A673 (cell line): Measurements from ENCODE around the gene BLOC1S6. TPM values are rescaled to one million over a fixed set of nuclear protein-coding genes. Genes with fewer than 3 reads are reported as not detected.

Source experiments
- BruUV-seq: library from RNA; stranded (reverse); fragments of 400-500 nt; replicated peaks from 2 replicates; lab custom pipeline; 2021; lab: Mats Ljungman, UMichigan
- CTCF ChIA-PET: fragments of 300-600 bp; sonication (Branson Sonifier 250); formaldehyde crosslinking; loops from one replicate; lab custom pipeline; 2022; ENCODE audit warnings: antibody characterized with exemption; lab: Charles Lee
- POLR2A ChIA-PET: fragments of 300-600 bp; sonication (Branson Sonifier 250); formaldehyde crosslinking; loops from one replicate; lab custom pipeline; 2022; ENCODE audit warnings: antibody characterized with exemption; ENCODE audit not compliant: low non-redundant PET; lab: Charles Lee
- DNase-seq: peaks from one replicate; pipeline ENCODE4 v3.0.0-alpha.2; 2015; ENCODE audit warnings: low spot score
- H3K27ac ChIP-seq: fragments of 200-600 bp; sonication (generic); 2 replicates; pipeline ENCODE4 v1.5.1; 2016; ENCODE audit warnings: mixed run types, low read depth, mild to moderate bottlenecking, mixed read lengths, antibody characterized with exemption, low read length; ENCODE audit not compliant: poor library complexity, severe bottlenecking
- H3K27me3 ChIP-seq: fragments of 200-600 bp; sonication (generic); replicated peaks from 2 replicates; pipeline ENCODE4 v1.6.1; 2017; ENCODE audit warnings: mixed run types, low read depth, mild to moderate bottlenecking, mixed read lengths, antibody characterized with exemption, low read length; ENCODE audit not compliant: insufficient read depth, poor library complexity
- H3K36me3 ChIP-seq: fragments of 200-600 bp; sonication (generic); 2 replicates; pipeline ENCODE4 v1.6.1; 2016; ENCODE audit warnings: mixed run types, mild to moderate bottlenecking, mixed read lengths, antibody characterized with exemption, low read length; ENCODE audit not compliant: insufficient read depth, poor library complexity, severe bottlenecking
- H3K4me1 ChIP-seq: fragments of 200-600 bp; sonication (generic); 2 replicates; pipeline ENCODE4 v1.6.1; 2017; ENCODE audit warnings: mixed run types, mild to moderate bottlenecking, mixed read lengths, antibody characterized with exemption, low read length; ENCODE audit not compliant: insufficient read depth, poor library complexity, severe bottlenecking
- H3K4me3 ChIP-seq: fragments of 200-600 bp; sonication (generic); 2 replicates; pipeline ENCODE4 v1.5.1; 2016; ENCODE audit warnings: low read depth, mixed run types, mild to moderate bottlenecking, mixed read lengths, low read length; ENCODE audit not compliant: poor library complexity, severe bottlenecking
- H3K9me3 ChIP-seq: fragments of 200-600 bp; sonication (generic); 2 replicates; pipeline ENCODE4 v1.6.1; 2016; ENCODE audit warnings: mixed run types, low read depth, mild to moderate bottlenecking, mixed read lengths, antibody characterized with exemption, low read length; ENCODE audit not compliant: poor library complexity, severe bottlenecking
- EZH2 ChIP-seq: fragments of 200-600 bp; sonication (generic); IDR thresholded peaks from 2 replicates; pipeline ENCODE4 v1.6.1; 2017; ENCODE audit warnings: borderline replicate concordance, low read depth, mild to moderate bottlenecking, mixed read lengths, antibody characterized with exemption, low read length; ENCODE audit not compliant: poor library complexity, severe bottlenecking
- intact Hi-C: fragments of 100-400 bp; cut with micrococcal nuclease; formaldehyde crosslinking; loops from one replicate; pipeline ENCODE4 v1.10.0; 2022; ENCODE audit not compliant: unreplicated experiment
- total RNA-seq: library from RNA; stranded (reverse); gene quantifications from 2 replicates; pipeline ENCODE4 v1.2.3, GENCODE V29; 2021
- TF ChIP-seq, protein P1 (sequence below): fragments of 300-800, 200-600 bp; sonication (generic); conservative IDR thresholded peaks from 2 replicates; pipeline ENCODE4 v1.5.1; 2017; ENCODE audit warnings: low read depth, mild to moderate bottlenecking, antibody characterized with exemption, low read length, moderate library complexity, mixed read lengths

BLOC1S6 gene
- total RNA-seq, 1 experiment from 2014 or later, result 55.6 TPM

DNA sequence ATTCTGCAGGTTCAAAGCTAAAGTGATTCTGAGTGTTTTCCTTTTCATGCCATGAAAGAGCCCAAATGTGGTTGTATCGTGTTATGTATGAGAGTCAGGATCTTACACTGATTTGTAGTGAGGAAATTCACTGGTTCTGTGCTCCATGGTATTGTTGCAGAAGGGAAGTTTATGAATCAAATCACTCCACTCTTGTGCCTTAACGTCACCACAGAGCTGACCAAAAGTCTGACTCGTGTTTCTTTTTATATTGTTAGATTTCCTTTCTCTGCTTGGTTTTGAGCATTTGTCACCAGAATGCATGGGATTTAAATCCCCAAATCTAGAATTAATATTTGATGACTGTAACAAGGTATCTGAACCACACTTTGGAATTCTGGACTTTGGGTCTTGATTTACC is 35.5 kb upstream of the BLOC1S6 start:
- intact Hi-C loops, result no loop called here
- no peak overlapping the region for H3K4me3 ChIP-seq
- peaks cover 9% of the 10 kb centered on the region for H3K27me3 ChIP-seq
- no peak for TF ChIP-seq EZH2
- TF ChIP-seq, protein P1, sequence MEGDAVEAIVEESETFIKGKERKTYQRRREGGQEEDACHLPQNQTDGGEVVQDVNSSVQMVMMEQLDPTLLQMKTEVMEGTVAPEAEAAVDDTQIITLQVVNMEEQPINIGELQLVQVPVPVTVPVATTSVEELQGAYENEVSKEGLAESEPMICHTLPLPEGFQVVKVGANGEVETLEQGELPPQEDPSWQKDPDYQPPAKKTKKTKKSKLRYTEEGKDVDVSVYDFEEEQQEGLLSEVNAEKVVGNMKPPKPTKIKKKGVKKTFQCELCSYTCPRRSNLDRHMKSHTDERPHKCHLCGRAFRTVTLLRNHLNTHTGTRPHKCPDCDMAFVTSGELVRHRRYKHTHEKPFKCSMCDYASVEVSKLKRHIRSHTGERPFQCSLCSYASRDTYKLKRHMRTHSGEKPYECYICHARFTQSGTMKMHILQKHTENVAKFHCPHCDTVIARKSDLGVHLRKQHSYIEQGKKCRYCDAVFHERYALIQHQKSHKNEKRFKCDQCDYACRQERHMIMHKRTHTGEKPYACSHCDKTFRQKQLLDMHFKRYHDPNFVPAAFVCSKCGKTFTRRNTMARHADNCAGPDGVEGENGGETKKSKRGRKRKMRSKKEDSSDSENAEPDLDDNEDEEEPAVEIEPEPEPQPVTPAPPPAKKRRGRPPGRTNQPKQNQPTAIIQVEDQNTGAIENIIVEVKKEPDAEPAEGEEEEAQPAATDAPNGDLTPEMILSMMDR, result no peak
- ChIA-PET POLR2A (no interaction called here), CTCF (no interaction called here)
- no peaks in the 10 kb centered on the region for H3K4me1 ChIP-seq
- no peak for DNase-seq
- no peaks in the 10 kb centered on the region for H3K36me3 ChIP-seq
- no TSS peak for BruUV-seq
- H3K27ac ChIP-seq, result no peak overlapping the region
- H3K9me3 ChIP-seq, result no peaks in the 10 kb centered on the region

DNA sequence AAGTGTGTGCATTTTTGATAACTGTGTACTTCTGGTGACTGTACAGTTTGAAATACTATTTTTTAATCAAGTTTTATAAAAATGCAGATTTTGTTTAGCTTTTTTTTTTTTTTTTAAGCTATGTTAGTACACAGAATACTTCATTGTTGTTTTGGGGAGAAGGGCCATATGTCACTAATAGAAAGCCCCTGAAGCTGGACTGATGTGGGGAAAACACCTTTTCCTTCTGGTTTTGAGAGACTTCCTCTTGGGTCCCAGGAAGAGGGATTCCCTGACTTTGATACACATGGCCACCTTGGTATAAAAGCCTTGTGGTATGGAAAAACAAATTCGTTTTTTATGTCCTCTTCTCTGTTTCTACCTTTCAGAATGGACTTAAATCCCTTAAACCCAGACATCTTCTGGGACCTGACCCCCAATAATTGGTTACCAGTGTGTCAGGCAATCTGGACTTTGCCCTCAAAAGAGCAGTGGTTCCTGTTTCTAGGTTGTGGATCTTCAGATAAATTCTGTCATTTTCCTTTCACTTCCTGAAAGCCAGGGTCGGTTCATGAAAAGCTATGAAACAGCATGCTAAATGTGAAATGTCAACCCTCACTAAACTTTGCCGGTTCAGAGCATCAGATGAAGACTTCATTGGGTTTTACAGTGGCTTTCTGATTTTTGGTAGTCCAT is 31.1 kb upstream of the BLOC1S6 start:
- CTCF ChIA-PET, result no interaction called here
- POLR2A ChIA-PET, result no interaction called here
- peaks cover 9% of the 10 kb centered on the region for H3K27me3 ChIP-seq

DNA sequence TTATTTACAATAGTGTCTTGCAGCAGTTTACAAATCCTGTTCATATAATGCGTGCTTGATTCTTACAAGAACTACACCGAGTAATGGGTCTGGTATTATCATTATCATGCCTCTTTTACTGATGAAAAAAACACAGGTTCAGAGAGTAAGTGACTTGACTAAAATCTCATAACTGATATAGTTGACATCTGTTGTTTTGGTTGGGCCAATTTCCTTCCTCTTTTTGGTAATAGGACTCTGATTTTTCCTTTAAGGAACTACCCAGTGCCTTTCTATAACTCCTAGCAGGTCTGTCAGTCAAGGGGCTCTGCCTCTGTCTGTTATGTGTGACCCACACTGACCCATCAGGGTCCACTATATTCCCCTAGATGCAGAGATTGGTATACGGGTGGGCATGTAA is 14.6 kb upstream of the BLOC1S6 start:
- no peaks in the 10 kb centered on the region for H3K27me3 ChIP-seq
- intact Hi-C loops, result no loop called here
- ChIA-PET POLR2A (no interaction called here), CTCF (interaction anchor here (1.6 kb wide), 1 partner anchor 39 kb away, joined by 5 read pairs; no protein-coding TSS in a partner anchor)
- no peaks in the 10 kb centered on the region for H3K4me1 ChIP-seq
- no TSS peak for BruUV-seq
- no peaks in the 10 kb centered on the region for H3K9me3 ChIP-seq
- H3K27ac ChIP-seq, result no peak overlapping the region
- DNase-seq, result no peak
- TF ChIP-seq, protein P1, result no peak
- no peak for TF ChIP-seq EZH2
- no peak overlapping the region for H3K4me3 ChIP-seq
- H3K36me3 ChIP-seq, result no peaks in the 10 kb centered on the region

More for the DNA sequence above, 31.1 kb upstream of the BLOC1S6 start:
- Histone ChIP-seq H3K4me1 (no peaks in the 10 kb centered on the region), H3K9me3 (no peaks in the 10 kb centered on the region), H3K27ac (no peak overlapping the region), H3K36me3 (no peaks in the 10 kb centered on the region), H3K4me3 (no peak overlapping the region)
- intact Hi-C loops, result no loop called here
- BruUV-seq, result no TSS peak
- no peak for TF ChIP-seq EZH2
- TF ChIP-seq, protein P1, result no peak
- no peak for DNase-seq
